ENCODE data around the gene PRICKLE2. TPM values are rescaled to one million over a fixed set of nuclear protein-coding genes. Genes with fewer than 3 reads are reported as not detected.

The PRICKLE2 gene
- total and polyA plus RNA-seq, 10 of the 15 experiments (the other 5 are each of a cell fraction or from before 2014, with no cell fraction given), result 0.11 to 2.6 (median 0.69) TPM

DNA sequence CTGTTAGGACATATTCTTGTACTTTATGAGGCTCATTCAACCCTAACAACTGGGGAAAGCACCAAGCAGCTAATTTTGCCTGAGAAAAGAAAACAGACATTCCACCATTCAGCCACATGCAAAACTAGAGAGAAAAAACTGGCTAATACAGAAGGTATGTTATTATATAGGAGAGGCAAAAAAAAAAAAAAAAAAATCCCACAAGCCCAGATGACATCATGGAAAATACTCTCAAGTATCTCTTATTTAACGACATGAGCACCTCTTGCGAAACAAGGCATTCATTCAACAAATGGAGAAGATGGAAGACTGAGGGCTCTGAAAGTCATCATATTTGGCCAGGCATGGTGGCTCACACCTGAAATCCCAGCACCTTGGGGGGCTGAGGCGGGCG, 61.5 kb downstream of the PRICKLE2 start (continued):
- TF ChIP-seq POLR2AphosphoS2 (IDR thresholded peaks at IDR 0.05; ENCODE audit: low read depth, low read length) (no peak), ZNF384 (IDR thresholded peaks at IDR 0.05; ENCODE audit: borderline replicate concordance, low read depth, low read length) (peak; percentile 89)

DNA sequence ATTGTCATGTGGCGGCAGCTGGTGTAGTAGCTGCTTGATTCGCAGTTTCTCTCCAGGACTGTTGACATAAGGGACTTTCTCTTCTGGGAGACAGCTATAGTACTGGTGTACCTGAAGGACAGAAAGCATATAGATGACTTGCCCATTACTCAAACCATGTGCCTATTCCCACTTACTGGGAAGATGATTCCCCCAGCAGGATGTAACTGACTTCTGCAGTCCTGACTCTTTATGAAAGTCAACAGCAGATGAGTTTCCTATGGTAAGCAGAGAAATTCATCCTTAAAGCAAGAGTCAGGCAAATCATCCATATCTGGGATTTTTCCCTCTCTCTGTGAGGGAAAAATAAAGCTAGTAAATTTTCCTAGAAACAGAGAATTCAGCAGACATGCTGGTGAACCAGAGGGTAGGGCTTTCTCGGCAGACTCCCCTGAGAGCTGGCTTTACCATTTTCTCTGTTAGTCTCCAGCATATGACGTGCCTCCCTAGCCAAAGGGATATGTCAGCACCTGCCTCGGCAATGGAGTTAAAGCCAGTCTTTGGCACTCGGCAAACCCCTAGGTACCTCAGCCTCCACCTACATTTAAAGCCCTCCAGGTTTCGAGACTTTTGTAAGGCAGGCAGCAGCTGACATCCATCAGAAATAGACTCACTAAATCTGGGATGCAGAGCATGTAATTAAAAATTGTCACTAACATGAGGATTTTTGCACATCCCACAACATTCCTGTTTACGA, 62.1 kb downstream of the PRICKLE2 start:
- Histone ChIP-seq H3K4me2 (ENCODE audit: control insufficient read depth, insufficient read depth) (no peak overlapping the region), H2AFZ (ENCODE audit: control insufficient read depth, low read depth, low read length) (no peak overlapping the region), H3K4me1 (ENCODE audit: control insufficient read depth, insufficient read depth, low read length) (no peaks in the 10 kb centered on the region), H3K9me3 (replicated peaks; ENCODE audit: control insufficient read depth, insufficient read depth, low read length) (no peaks in the 10 kb centered on the region), H3K27me3 (replicated peaks in 1 of 2; ENCODE audit: control insufficient read depth in 2 of 2, insufficient read depth in 2 of 2, low read length in 1 of 2) (no peaks in the 10 kb centered on the region), H3K79me2 (ENCODE audit: control insufficient read depth, insufficient read depth, low read length) (no peaks in the 10 kb centered on the region), H3K9ac (ENCODE audit: control insufficient read depth, insufficient read depth, low read length) (no peak overlapping the region), H3K27ac (ENCODE audit: control insufficient read depth, insufficient read depth) (no peak overlapping the region), H4K20me1 (ENCODE audit: control insufficient read depth, insufficient read depth) (no peaks in the 10 kb centered on the region), H3K36me3 (ENCODE audit: control insufficient read depth in 2 of 2, insufficient read depth in 2 of 2, low read length in 1 of 2) (no peaks in the 10 kb centered on the region), H3K4me3 (no peak overlapping the region)
- FAIRE-seq (no peak), DNase-seq (ENCODE audit: low read depth, low spot score) (no peak), ATAC-seq (peak; percentile 68)
- CTCF ChIA-PET, result interaction anchor here (0.6 to 3.7 kb wide), 11 partner anchors 10 to 367 kb away, joined by 3 to 16 read pairs (median 3); partner anchors contain the start of genes PRICKLE2 and PSMD6
- 32% methylated on average over 8 of the region's 8 CpGs for WGBS (ENCODE audit: insufficient coverage, insufficient replicate concordance, low lambda C conversion rate, missing lambda C conversion rate)
- BruUV-seq (replicated peaks), result no TSS peak
- intact Hi-C loops (cut with micrococcal nuclease; ENCODE audit: unreplicated experiment), result no loop called here
- SMC1A ChIA-PET (ENCODE audit: uncharacterized antibody, unreplicated experiment), result interaction anchor here (1.0 to 3.4 kb wide), 15 partner anchors 10 to 321 kb away, joined by 3 to 21 read pairs (median 5); partner anchors contain the start of gene PRICKLE2
- POLR2A ChIA-PET, result interaction anchor here (0.7 to 1.3 kb wide), 3 partner anchors 9 to 46 kb away, joined by 3 read pairs; no protein-coding TSS in a partner anchor
- RAD21 ChIA-PET (ENCODE audit: unreplicated experiment), result interaction anchor here (0.6 to 3.4 kb wide), 8 partner anchors 10 to 132 kb away, joined by 3 to 29 read pairs (median 3); partner anchors contain the start of gene PRICKLE2
- in situ Hi-C loops (cut with MboI), result no loop called here
- TF ChIP-seq WRNIP1 (IDR thresholded peaks at IDR 0.05; ENCODE audit: borderline replicate concordance, low read depth, low read length) (no peak), IKZF1 (conservative IDR thresholded peaks at IDR 0.05) (peak; percentile 15; the same call in 1 of the 2 replicates), IKZF2 (IDR thresholded peaks at IDR 0.05) (0 out of 4 replicates have a peak, but pooled peaks of 1 of the 2 experiments have one; percentile 50)

Measured in GM12878 (cell line).